ENCODE measurements around the gene ZMYM1.

ZMYM1 gene

DNA sequence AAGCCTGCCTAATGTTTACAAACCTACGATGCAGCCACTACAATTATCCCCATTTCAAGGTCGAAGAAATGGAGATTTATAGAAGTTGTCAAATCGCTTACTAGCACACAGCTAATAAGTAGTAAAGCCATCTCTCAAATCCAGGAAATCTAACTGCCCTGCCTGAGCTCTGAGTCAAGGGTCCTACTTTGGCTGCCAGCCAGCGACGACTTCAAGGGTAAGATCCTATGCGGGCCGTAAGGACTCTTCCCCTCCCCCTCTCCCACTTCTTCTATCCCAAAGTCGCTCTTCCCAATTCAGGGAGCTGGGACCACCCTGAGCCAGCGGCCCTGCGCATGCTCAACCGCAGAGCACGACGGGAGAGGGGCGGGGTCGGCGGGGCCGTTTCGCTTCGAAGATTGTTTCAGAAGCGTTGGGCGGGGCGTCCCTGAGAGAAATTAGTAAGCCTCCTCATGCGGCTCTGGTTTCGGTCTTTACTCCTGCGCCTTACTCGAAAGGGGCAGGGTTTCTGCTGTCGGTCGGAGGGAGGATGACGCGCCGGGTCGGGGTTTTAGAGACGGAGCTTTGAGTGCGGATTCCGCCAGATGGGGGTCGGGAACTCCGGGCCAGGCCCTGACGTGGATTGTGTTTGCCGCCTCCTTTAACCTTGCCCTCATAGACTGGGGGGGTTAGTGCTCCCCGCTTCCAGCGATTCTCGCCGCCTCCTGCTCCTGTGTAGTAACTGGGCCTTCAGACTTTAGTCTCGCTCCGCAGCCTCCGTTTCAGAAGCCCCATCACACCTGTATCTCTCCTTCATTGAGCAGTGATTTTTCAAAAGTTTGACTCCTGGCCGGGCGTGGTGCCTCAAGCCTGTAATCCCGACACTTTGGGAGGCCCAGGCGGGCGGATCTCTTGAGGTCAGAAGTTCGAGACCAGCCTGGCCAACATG is at the start of gene ZMYM1:
TSS of gene ZMYM1 (plus strand) at position 383 of the 928 bp plus-strand sequence. CDS start 14,603 bp downstream, outside the sequence.
- H3K4me3 ChIP-seq (ENCODE audit: low read length), result peak within 1 kb of the TSS; percentile 60
- TF ChIP-seq ZNF274 (IDR thresholded peaks at IDR 0.05; ENCODE audit: low read depth, low read length), result no peak

DNA sequence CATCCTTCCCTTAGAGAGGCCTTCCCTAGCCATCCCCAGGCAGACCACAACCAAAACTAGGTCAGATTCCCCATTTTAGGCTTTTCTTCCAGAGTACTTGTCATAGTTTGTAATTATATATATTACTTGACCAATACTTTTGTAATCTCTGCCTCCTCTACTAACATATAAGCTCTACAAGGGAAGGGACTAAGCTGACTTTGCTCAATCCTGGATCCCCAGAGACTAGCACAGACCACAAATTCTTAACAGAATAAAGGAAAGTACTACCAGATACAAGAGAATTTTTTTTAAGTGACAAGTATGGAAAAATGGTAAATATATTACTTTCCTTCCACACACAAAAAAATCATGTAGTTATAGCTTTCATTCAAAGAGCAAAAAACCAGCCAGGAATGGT is 49.4 kb upstream of the ZMYM1 start:
- peak overlapping the region; percentile 97; the same call in 1 of the 2 replicates for H3K4me3 ChIP-seq (ENCODE audit: low read length)
- no peak for TF ChIP-seq ZNF274 (IDR thresholded peaks at IDR 0.05; ENCODE audit: low read depth, low read length)

DNA sequence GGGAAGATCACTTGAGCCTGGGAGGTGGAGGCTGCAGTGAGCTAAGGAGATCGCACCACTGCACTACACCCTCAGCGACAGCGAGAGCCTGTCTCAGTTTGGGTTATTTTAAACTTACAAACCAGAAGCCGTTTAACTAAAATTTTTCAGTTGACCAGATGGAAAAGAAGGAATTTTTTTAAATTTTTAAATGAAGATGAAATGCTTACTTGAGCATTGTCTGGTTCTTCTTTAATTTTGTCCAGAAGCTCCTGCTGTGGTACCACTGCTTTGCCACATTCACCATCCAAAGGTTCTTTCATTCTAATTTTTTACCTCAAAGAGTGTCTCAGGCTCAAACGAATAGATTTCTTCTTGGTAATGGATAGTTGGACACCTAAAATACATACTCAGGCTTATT is 48.8 kb upstream of the ZMYM1 start:
- TF ChIP-seq ZNF274 (IDR thresholded peaks at IDR 0.05; ENCODE audit: low read depth, low read length), result no peak
- H3K4me3 ChIP-seq (ENCODE audit: low read length), result peak overlapping the region; percentile 97

- peak overlapping the region; percentile 97 for H3K4me3 ChIP-seq (ENCODE audit: low read length)
These were observed 48.3 kb upstream of the ZMYM1 start for GRCh38 chr1:35030756-35031446.

GRCh38 chr1:35032384-35032739 is 46.8 kb upstream of the ZMYM1 start:
- peak overlapping the region; percentile 97; the same call in 1 of the 2 replicates for H3K4me3 ChIP-seq (ENCODE audit: low read length)
- no peak for TF ChIP-seq ZNF274 (IDR thresholded peaks at IDR 0.05; ENCODE audit: low read depth, low read length)

More at GRCh38 chr1:35030756-35031446, 48.3 kb upstream of the ZMYM1 start:
- TF ChIP-seq ZNF274 (IDR thresholded peaks at IDR 0.05; ENCODE audit: low read depth, low read length), result no peak

DNA sequence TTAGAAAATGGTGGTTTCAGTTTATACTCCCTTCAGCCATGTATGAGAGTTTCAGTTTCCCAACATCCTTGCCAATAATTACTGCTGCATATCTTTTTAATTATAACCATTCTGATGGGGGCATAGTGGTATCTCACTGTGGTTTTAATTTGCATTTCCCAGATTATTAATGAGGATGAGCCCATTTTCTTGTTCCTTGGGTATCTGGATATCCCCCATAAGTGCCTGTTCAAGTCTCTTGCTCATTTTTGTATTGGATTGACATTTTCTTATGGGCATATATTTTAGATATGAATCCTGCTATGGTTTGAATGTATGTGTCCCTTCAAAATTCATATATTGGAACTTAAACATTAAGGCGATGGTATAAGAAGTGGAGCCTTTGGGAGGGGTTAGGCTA is 45.8 kb upstream of the ZMYM1 start:
- no peak for TF ChIP-seq ZNF274 (IDR thresholded peaks at IDR 0.05; ENCODE audit: low read depth, low read length)

DNA sequence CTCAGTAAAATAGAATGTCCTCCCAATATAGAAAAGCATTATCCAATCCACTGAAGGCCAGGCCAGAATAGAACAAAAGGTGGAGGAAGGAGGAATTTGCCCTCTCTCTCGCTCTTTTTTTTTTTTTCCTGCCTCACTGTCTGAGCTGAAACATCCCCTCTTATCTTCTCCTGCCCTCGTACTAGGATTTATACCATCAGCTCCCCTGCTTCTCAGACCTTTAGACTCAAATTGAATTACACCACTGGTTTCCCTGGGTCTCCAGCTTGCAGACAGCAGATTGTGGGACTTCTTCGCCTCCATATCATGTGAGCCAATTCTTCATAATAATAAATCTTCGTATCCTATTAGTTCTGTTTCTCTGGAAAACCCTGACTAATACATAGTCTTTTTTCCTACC is 42.6 kb upstream of the ZMYM1 start:
- no peak for TF ChIP-seq ZNF274 (IDR thresholded peaks at IDR 0.05; ENCODE audit: low read depth, low read length)
- H3K4me3 ChIP-seq (ENCODE audit: low read length), result no peak overlapping the region

More for the DNA sequence above, 45.8 kb upstream of the ZMYM1 start:
- no peak overlapping the region for H3K4me3 ChIP-seq (ENCODE audit: low read length)

DNA sequence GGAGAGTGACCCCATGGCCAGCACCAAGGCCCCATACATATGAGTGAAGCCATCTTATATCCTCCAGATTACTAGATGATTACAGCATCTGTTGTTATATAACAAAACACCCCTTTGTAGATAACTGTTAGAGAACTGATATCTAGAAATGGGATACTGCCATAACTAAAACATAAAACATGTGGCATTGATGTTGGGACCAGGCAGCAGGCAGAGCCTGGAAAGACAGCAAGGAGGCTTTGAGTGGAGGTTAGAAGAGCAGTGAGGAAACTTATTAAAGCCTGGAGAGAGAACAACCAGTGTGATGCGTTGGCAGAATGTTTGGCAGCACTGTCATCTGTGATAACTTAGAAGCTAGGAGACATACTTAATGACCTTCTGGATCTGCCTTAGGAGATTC is 42.0 kb upstream of the ZMYM1 start:
- no peak for TF ChIP-seq ZNF274 (IDR thresholded peaks at IDR 0.05; ENCODE audit: low read depth, low read length)
- H3K4me3 ChIP-seq (ENCODE audit: low read length), result no peak overlapping the region

- no peak overlapping the region for H3K4me3 ChIP-seq (ENCODE audit: low read length)
- TF ChIP-seq ZNF274 (IDR thresholded peaks at IDR 0.05; ENCODE audit: low read depth, low read length), result no peak
These were observed 40.5 kb upstream of the ZMYM1 start for GRCh38 chr1:35038723-35039122.

DNA sequence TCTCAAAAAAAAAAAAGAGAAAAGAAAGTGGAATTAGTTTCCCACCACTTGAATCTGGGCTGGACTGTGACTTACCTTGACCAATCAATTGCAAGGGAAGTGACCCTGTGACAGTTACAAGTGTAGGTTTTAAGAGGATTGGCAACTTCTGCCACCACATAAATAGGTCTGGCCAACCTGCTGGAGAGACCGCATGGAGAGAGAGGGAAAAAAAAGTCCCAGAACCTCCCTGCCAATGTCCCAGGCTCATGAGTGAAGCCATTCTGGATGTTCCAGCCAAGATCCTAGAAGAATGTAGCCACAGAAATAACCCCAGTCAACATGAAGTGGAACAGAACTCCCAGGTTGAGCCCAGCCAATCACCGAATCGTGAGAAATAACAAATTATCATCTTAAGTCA is 35.7 kb upstream of the ZMYM1 start:
- TF ChIP-seq ZNF274 (IDR thresholded peaks at IDR 0.05; ENCODE audit: low read depth, low read length), result no peak
- H3K4me3 ChIP-seq (ENCODE audit: low read length), result no peak overlapping the region

GRCh38 chr1:35044431-35044830 is 34.8 kb upstream of the ZMYM1 start:
- TF ChIP-seq ZNF274 (IDR thresholded peaks at IDR 0.05; ENCODE audit: low read depth, low read length), result no peak
- no peak overlapping the region for H3K4me3 ChIP-seq (ENCODE audit: low read length)

- H3K4me3 ChIP-seq (ENCODE audit: low read length), result no peak overlapping the region
- TF ChIP-seq ZNF274 (IDR thresholded peaks at IDR 0.05; ENCODE audit: low read depth, low read length), result no peak
These were observed 32.5 kb upstream of the ZMYM1 start for GRCh38 chr1:35046730-35047129.

GRCh38 chr1:35047188-35047858 is 31.9 kb upstream of the ZMYM1 start:
- TF ChIP-seq ZNF274 (IDR thresholded peaks at IDR 0.05; ENCODE audit: low read depth, low read length), result no peak
- H3K4me3 ChIP-seq (ENCODE audit: low read length), result no peak overlapping the region

GRCh38 chr1:35049116-35049515 is 30.1 kb upstream of the ZMYM1 start:
- no peak overlapping the region for H3K4me3 ChIP-seq (ENCODE audit: low read length)
- no peak for TF ChIP-seq ZNF274 (IDR thresholded peaks at IDR 0.05; ENCODE audit: low read depth, low read length)

All from GM08714 (cell line).